ENCODE results near the gene SPINK9.
A peak's percentile ranks its signal among the peaks of the same experiment; 100 is the strongest.

The SPINK9 gene, protein sequence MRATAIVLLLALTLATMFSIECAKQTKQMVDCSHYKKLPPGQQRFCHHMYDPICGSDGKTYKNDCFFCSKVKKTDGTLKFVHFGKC

GRCh38 chr5:148335259-148335658 lies at the start of gene SPINK9:
Gene SPINK9 (plus strand): TSS chr5:148335559. CDS start chr5:148335614, 55 bp downstream.
- no peak for DNase-seq

GRCh38 chr5:148290271-148291195 lies 44.8 kb upstream of the SPINK9 start:
- no peak for DNase-seq

DNA sequence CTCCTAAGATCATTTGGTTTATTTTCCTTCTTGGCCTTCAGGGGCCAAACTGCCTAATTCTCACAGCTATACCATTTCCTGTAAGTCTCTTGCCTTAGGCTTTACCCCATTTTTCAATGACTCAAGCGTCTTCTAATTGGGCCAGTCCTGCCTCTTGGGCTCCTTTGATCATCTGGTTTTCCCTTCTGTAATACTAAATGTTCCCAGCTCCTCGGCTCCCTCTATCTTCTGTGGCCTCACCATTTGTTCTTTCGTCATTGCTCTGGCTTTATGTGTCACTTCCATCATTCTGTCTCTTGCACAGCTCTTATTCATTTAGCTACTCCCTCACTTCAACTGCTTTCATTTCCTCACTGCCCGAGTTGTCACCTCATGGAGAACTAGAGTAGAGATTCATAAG lies 37.6 kb upstream of the SPINK9 start:
- DNase-seq = no peak

DNA sequence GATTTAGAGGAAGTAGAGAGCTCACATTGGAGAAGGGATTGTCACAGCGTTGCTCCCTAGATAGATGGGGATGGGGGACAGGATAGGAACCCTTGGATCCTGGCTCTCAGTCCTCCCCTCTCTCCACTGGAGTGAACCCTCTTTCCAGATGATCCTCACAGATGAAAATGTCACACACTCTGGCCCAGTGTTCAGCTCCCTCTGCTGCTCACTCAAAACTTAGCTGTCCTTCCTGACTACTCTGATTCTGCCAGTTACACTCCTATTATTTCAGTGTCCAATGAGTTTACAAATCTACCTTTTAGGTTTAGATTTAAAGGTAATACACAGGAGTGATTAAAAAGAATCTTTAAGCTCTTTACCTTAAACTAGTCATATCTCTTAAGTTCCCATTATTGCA lies 28.9 kb upstream of the SPINK9 start:
- no peak for DNase-seq

GRCh38 chr5:148309019-148309418 lies 26.3 kb upstream of the SPINK9 start:
- DNase-seq = no peak

DNA sequence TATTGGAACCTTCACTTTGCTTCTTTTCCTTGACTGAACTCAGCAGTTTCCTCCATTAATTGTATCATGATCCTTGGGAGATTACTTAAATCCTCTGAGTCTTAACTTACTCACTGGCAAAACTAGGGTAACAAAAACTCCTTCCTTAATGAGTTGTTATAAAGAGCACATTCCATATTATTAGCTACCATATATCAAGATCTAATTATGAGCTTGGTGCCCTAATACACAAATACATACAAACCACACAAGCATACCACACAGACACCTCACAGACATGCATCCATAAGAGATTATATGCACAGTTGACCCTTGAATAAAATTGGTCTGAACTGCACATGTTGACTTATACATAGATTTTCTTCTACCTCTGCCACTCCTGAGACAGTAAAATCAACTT lies 25.6 kb upstream of the SPINK9 start:
- DNase-seq = no peak

GRCh38 chr5:148311484-148311883 lies 23.9 kb upstream of the SPINK9 start:
- DNase-seq = no peak

GRCh38 chr5:148312153-148312552 lies 23.2 kb upstream of the SPINK9 start, which contains the start of gene SPINK7:
Gene SPINK7 (plus strand): TSS chr5:148312423. CDS start chr5:148312484, 61 bp downstream.
- DNase-seq = no peak

- no peak for DNase-seq
Measured at GRCh38 chr5:148314187-148314586, 21.2 kb upstream of the SPINK9 start.

DNA sequence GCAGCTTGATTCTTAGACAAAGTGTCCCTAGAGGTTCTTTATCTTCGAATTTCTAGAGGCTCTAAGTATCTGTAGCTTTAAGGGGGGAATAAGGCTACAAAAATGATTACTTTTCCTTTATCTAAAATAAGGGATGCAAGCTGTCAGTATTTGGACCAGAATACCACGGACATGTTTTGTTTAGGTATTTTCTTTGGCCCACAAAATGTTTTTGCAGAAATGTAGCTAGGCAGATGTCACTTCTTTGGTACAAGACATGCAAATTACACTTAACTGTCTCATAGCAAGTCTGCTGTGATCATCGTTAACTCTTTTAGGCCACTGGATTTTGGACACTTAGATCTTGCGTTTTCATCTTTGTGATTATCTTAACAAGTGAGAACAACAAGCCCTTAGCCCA lies 20.6 kb upstream of the SPINK9 start:
- DNase-seq = no peak

DNA sequence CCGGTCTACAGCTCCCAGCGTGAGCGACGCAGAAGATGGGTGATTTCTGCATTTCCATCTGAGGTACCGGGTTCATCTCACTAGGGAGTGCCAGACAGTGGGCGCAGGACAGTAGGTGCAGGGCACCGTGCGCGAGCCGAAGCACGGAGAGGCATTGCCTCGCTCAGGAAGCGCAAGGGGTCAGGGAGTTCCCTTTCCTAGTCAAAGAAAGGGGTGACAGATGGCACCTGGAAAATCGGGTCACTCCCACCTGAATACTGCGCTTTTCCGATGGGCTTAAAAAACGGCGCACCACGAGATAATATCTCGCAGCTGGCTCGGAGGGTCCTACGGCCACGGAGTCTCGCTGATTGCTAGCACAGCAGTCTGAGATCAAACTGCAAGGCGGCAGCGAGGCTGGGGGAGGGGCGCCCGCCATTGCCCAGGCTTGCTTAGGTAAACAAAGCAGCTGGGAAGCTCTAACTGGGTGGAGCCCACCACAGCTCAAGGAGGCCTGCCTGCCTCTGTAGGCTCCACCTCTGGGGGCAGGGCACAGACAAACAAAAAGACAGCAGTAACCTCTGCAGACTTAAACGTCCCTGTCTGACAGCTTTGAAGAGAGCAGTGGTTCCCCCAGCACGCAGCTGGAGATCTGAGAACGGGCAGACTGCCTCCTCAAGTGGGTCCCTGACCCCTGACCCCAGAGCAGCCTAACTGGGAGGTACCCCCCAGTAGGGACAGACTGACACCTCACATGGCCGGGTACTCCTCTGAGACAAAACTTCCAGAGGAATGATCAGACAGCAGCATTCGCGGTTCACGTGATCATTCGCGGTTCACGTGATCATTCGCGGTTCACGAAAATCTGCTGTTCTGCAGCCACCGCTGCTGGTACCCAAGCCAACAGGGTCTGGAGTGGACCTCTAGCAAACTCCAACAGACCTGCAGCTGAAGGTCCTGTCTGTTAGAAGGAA lies 15.1 kb upstream of the SPINK9 start:
- DNase-seq = peak; percentile 42

GRCh38 chr5:148333262-148333849 lies 2.0 kb upstream of the SPINK9 start:
- no peak for DNase-seq

DNA sequence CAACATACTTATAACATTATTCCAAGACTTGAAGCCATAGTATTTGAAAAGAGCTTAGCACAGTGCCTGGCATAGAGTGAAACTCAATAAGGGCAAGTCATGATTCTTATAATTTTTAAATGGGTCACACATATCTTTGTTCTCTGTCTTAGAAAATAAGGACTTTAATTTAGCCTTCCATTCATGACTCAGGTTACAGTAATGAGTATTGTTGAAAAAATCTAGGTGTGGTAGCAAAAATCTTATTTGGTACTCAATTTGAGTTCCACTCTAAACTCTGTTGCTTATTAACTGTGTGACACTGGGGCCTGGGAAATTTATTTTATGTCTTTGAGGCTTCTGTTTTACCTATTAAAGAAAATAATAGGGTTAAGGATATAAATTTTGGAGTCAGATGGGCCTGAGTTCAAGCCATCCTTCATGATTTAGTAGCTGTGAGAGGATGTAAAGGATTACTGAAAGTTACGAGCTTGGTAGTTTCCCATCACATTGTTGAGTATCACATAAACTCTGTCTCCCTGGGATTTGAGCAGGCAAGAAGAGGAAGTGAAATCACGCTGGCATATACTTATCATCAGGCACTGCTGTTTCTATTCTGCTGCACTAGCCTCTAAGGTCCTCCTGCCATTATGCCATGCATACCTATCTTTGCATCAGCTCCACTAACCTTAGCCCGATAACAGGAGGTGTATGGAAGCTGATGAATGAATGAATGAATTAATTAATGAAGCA lies 1.5 kb downstream of the SPINK9 start:
- DNase-seq = no peak

DNA sequence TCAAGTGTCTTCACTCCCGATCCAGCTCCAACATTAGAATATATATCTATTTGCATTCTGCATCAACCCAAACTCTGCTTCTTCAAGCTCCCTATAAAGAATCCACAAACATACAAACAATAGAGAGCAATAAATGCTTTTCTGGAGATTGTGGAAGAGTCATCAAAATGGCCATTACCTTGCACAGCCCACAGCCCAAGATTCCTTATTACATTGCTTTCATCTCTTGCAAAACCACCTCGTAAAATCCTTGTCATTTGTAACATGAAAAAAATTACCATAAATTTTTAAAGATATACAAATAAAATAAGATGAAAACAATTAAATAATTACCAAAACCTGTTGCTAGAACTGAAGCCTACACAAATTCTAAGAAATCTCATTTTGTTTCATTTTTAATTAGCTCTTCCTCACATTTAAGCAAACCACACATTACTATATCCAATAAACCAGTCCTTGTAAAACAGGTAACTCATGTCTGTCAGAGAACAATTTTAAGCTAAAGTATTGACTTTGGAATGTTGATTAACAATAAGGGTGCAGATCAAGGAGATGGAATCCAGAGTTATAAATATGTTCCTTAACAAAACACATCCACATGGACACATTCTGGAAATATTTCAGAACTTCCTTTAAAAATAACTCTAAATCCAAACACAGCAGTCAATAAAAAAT lies 7.1 kb downstream of the SPINK9 start:
- no peak for DNase-seq

GRCh38 chr5:148343046-148343407 lies 7.7 kb downstream of the SPINK9 start:
- no peak for DNase-seq

- no peak for DNase-seq
Measured at GRCh38 chr5:148343603-148344487, 8.5 kb downstream of the SPINK9 start.

DNA sequence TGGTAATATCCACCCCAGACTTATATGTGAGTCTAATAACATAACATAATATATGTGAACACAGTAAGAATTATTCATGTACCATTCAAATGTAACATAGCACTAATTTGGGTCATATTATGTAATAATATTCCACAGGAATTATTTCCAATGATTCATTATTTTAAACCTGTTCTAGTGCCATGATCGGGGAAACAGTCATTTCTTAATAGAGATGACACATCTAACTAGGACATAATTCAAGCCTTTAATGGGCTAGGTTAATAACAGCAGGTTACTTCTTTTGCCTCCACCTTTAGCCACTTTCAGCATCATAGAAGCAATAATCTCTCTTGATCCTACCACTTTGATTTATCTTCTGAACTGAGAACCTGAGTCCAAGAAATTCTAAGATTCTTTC lies 12.3 kb downstream of the SPINK9 start:
- DNase-seq = no peak

- DNase-seq = no peak
Measured at GRCh38 chr5:148352696-148353095, 17.3 kb downstream of the SPINK9 start.

DNA sequence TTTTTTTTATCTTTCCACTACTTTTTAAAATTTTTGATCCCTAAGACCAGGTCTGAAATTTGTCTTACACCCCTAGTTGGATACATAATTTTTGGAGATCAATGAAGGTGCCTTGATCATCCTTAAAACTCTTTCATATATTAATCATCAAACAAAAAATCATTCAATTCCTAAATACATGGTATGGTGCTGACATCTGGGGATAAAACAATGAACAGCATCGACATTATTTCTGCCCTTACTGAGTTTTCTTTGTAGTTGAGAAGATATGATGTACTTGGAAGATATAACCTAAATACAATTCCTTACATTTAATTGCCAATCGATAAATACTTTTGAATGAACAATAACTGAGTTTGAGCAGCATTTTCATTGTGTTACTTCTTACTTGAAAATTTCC lies 18.3 kb downstream of the SPINK9 start:
- no peak for DNase-seq

DNA sequence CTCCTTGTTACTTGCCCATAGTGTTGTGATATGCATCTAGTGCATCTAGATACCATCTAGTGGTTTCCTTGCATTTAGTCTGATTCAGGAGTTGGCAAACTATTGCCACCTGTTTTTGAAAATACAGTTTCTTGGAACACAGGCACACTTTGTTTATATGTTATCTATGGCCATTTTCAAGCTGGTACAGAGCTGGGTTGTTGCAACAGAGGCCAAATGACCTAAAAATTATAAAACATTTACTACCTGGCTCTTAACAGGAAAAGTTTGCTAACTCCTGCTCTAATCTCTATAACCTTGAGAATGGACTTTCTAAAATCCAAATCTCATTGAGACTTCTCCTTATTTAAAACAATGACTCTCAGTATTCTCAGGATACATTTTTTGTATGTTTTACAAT lies 29.0 kb downstream of the SPINK9 start:
- DNase-seq = no peak

GRCh38 chr5:148368299-148368698 lies 32.9 kb downstream of the SPINK9 start:
- no peak for DNase-seq
